Trophoblast cell (in vitro differentiated cells and primary cell): ENCODE data around the gene HOPX.

ENCODE experiments used
- DNase-seq, 2 donors: peaks; one replicate each; pipeline ENCODE4 v3.0.0-alpha.2; 2016
- H2AFZ ChIP-seq: 2 replicates; pipeline ENCODE4 v1.6.1; 2013; ENCODE audit warnings: low read length, moderate library complexity, mild to moderate bottlenecking; ENCODE audit not compliant: insufficient read depth, poor library complexity
- H2AK5ac ChIP-seq: 2 replicates; pipeline ENCODE4 v1.6.1; 2013; ENCODE audit warnings: mild to moderate bottlenecking, low read length
- H2BK120ac ChIP-seq: 2 replicates; pipeline ENCODE4 v1.6.1; 2013; ENCODE audit warnings: low read length, mild to moderate bottlenecking, moderate library complexity; ENCODE audit not compliant: insufficient read depth, poor library complexity
- H2BK12ac ChIP-seq: 2 replicates; pipeline ENCODE4 v1.6.1; 2013; ENCODE audit warnings: mild to moderate bottlenecking, low read length, moderate library complexity
- H2BK5ac ChIP-seq: 2 replicates; pipeline ENCODE4 v1.6.1; 2013; ENCODE audit warnings: low read length, low read depth, moderate library complexity, mild to moderate bottlenecking; ENCODE audit not compliant: poor library complexity
- H3K14ac ChIP-seq: 2 replicates; pipeline ENCODE4 v1.6.1; 2013; ENCODE audit warnings: mild to moderate bottlenecking, low read length
- H3K18ac ChIP-seq: 2 replicates; pipeline ENCODE4 v1.6.1; 2013; ENCODE audit warnings: mild to moderate bottlenecking, low read length
- H3K23ac ChIP-seq: 2 replicates; pipeline ENCODE4 v1.6.1; 2013; ENCODE audit warnings: low read length
- H3K27ac ChIP-seq: 2 replicates; pipeline ENCODE4 v1.5.1; 2013; ENCODE audit warnings: low read depth, mild to moderate bottlenecking, inconsistent platforms, low read length, moderate library complexity
- H3K27me3 ChIP-seq: 2 replicates; pipeline ENCODE4 v1.6.1; 2013; ENCODE audit warnings: inconsistent platforms, mild to moderate bottlenecking, low read length, moderate library complexity; ENCODE audit not compliant: insufficient read depth
- H3K36me3 ChIP-seq, 2 experiments: 1 replicate in 1 of 2; 2 replicates in 1 of 2; pipeline ENCODE4 v1.6.1; 2013; ENCODE audit warnings: low read length in 2 of 2, mild to moderate bottlenecking in 2 of 2, moderate library complexity in 1 of 2; ENCODE audit not compliant: insufficient read depth in 2 of 2, control insufficient read depth in 1 of 2
- H3K4ac ChIP-seq: 2 replicates; pipeline ENCODE4 v1.6.1; 2013; ENCODE audit warnings: low read depth, mild to moderate bottlenecking, low read length, moderate library complexity
- H3K4me1 ChIP-seq, 2 experiments: 1 replicate in 1 of 2; 2 replicates in 1 of 2; pipeline ENCODE4 v1.6.1; 2013; ENCODE audit warnings: low read length in 2 of 2, mild to moderate bottlenecking in 2 of 2, moderate library complexity in 1 of 2; ENCODE audit not compliant: insufficient read depth in 2 of 2, control insufficient read depth in 1 of 2
- H3K4me2 ChIP-seq: 2 replicates; pipeline ENCODE4 v1.6.1; 2013; ENCODE audit warnings: inconsistent platforms, mild to moderate bottlenecking, low read length, moderate library complexity
- H3K4me3 ChIP-seq: 2 replicates; pipeline ENCODE4 v1.5.1; 2013; ENCODE audit warnings: mild to moderate bottlenecking, low read depth, low read length, inconsistent platforms
- H3K79me1 ChIP-seq: one replicate; pipeline ENCODE4 v1.6.1; 2013; ENCODE audit warnings: low read length
- H3K79me2 ChIP-seq: 2 replicates; pipeline ENCODE4 v1.6.1; 2013; ENCODE audit warnings: low read length, mild to moderate bottlenecking; ENCODE audit not compliant: control insufficient read depth, insufficient read depth, poor library complexity
- H3K9ac ChIP-seq: 2 replicates; pipeline ENCODE4 v1.6.1; 2013; ENCODE audit warnings: mild to moderate bottlenecking, low read length
- H3K9me3 ChIP-seq: 2 replicates; pipeline ENCODE4 v1.6.1; 2013; ENCODE audit warnings: low read depth, mild to moderate bottlenecking, control low read depth, inconsistent platforms, low read length; ENCODE audit not compliant: insufficient read depth
- H4K12ac ChIP-seq: 2 replicates; pipeline ENCODE4 v1.6.1; 2013; ENCODE audit warnings: low read depth, mild to moderate bottlenecking, low read length, moderate library complexity
- H4K8ac ChIP-seq: 2 replicates; pipeline ENCODE4 v1.6.1; 2013; ENCODE audit warnings: low read depth, mild to moderate bottlenecking, low read length, moderate library complexity
- H4K91ac ChIP-seq: one replicate; pipeline ENCODE4 v1.6.1; 2013; ENCODE audit warnings: low read depth, mild to moderate bottlenecking, low read length, moderate library complexity
- WGBS: extraction: QIAGEN DNeasy Blood & Tissue Kit; methylation state at CpG from one replicate; pipeline ENCODE4 v1.1.7; 2013; ENCODE audit warnings: missing lambda C conversion rate; ENCODE audit not compliant: insufficient read length, insufficient coverage; ENCODE audit errors: extremely low coverage; 5-methylcytosine and 5-hydroxymethylcytosine counted together

The HOPX gene

GRCh38 chr4:56619160-56619559 is 61.9 kb downstream of the HOPX start:
- H4K8ac ChIP-seq, result no peak overlapping the region
- no peak overlapping the region for H2BK5ac ChIP-seq
- H2BK120ac ChIP-seq, result no peak overlapping the region
- no peak for DNase-seq
- no peak overlapping the region for H3K9ac ChIP-seq
- H3K14ac ChIP-seq, result no peak overlapping the region
- H3K4me2 ChIP-seq, result no peak overlapping the region
- H4K12ac ChIP-seq, result no peak overlapping the region
- no peak overlapping the region for H3K23ac ChIP-seq
- no CpG with 5 or more reads among the region's 2 CpGs for WGBS
- no peaks in the 10 kb centered on the region for H3K79me2 ChIP-seq
- H3K18ac ChIP-seq, result no peak overlapping the region
- H4K91ac ChIP-seq, result no peak overlapping the region
- H2AFZ ChIP-seq, result no peak overlapping the region
- no peak overlapping the region for H3K4ac ChIP-seq
- H3K9me3 ChIP-seq, result peaks cover 3% of the 10 kb centered on the region
- no peak overlapping the region for H2BK12ac ChIP-seq
- H3K27ac ChIP-seq, result no peak overlapping the region
- no peaks in the 10 kb centered on the region for H3K79me1 ChIP-seq
- H3K36me3 ChIP-seq, result no peaks in the 10 kb centered on the region
- H2AK5ac ChIP-seq, result no peak overlapping the region
- no peaks in the 10 kb centered on the region for H3K4me1 ChIP-seq
- H3K27me3 ChIP-seq, result no peaks in the 10 kb centered on the region
- H3K4me3 ChIP-seq, result no peak overlapping the region

GRCh38 chr4:56618734-56619133 is 62.4 kb downstream of the HOPX start:
- Histone ChIP-seq H2AK5ac (no peak overlapping the region), H2BK5ac (no peak overlapping the region), H2BK12ac (no peak overlapping the region), H3K4ac (no peak overlapping the region), H4K12ac (no peak overlapping the region), H3K9ac (no peak overlapping the region), H3K79me1 (no peaks in the 10 kb centered on the region), H3K18ac (no peak overlapping the region), H3K27ac (no peak overlapping the region), H3K14ac (no peak overlapping the region), H2AFZ (no peak overlapping the region), H3K79me2 (no peaks in the 10 kb centered on the region), H3K4me2 (no peak overlapping the region), H2BK120ac (no peak overlapping the region), H3K36me3 (no peaks in the 10 kb centered on the region), H3K9me3 (peaks cover 3% of the 10 kb centered on the region), H4K8ac (no peak overlapping the region), H4K91ac (no peak overlapping the region), H3K4me1 (peaks cover 0 to 1% of the 10 kb centered on the region in 2 experiments), H3K4me3 (no peak overlapping the region), H3K27me3 (no peaks in the 10 kb centered on the region), H3K23ac (no peak overlapping the region)
- no CpG with 5 or more reads among the region's 4 CpGs for WGBS
- no peak for DNase-seq

- Histone ChIP-seq H2BK120ac (no peak overlapping the region), H3K4me2 (no peak overlapping the region), H4K12ac (no peak overlapping the region), H4K8ac (no peak overlapping the region), H3K79me1 (no peaks in the 10 kb centered on the region), H3K27ac (no peak overlapping the region), H2BK5ac (no peak overlapping the region), H3K9me3 (peaks cover 3% of the 10 kb centered on the region), H3K9ac (no peak overlapping the region), H3K79me2 (no peaks in the 10 kb centered on the region), H3K23ac (no peak overlapping the region), H2AK5ac (no peak overlapping the region), H3K18ac (no peak overlapping the region), H3K4me3 (no peak overlapping the region), H3K36me3 (no peaks in the 10 kb centered on the region), H3K4ac (no peak overlapping the region), H3K4me1 (peaks cover 3 to 6% of the 10 kb centered on the region in 2 experiments), H4K91ac (no peak overlapping the region), H2AFZ (no peak overlapping the region), H3K27me3 (peaks cover 4% of the 10 kb centered on the region), H3K14ac (no peak overlapping the region), H2BK12ac (no peak overlapping the region)
- no CpG with 5 or more reads among the region's 5 CpGs for WGBS
- peak; percentile 10 to 39 for DNase-seq
These were observed 67.8 kb downstream of the HOPX start for GRCh38 chr4:56613101-56613862.

DNA sequence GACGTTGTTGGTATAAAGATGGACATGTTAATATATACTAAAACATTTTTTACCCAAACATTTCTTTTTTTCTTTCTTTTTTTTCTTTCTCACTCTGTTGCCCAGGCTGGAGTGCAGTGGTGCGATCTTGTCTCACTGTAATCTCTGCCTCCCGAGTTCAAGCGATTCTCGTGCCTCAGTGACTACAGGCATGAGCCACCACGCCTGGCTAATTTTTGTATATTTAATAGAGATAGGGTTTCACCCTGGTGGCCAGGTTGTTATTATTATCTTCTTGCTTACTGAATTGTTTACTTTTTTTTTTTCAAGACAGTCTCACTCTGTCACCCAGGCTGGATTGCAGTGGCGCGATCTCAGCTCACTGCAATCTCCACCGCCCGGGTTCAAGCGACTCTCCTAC is 68.8 kb downstream of the HOPX start:
- Histone ChIP-seq H2BK120ac (no peak overlapping the region), H3K9me3 (no peaks in the 10 kb centered on the region), H4K91ac (no peak overlapping the region), H3K9ac (no peak overlapping the region), H2AFZ (no peak overlapping the region), H4K12ac (no peak overlapping the region), H3K4me3 (no peak overlapping the region), H3K4ac (no peak overlapping the region), H3K18ac (no peak overlapping the region), H3K4me2 (no peak overlapping the region), H2BK5ac (no peak overlapping the region), H3K79me2 (no peaks in the 10 kb centered on the region), H3K79me1 (no peaks in the 10 kb centered on the region), H3K4me1 (peaks cover 3 to 6% of the 10 kb centered on the region in 2 experiments), H4K8ac (no peak overlapping the region), H3K36me3 (no peaks in the 10 kb centered on the region), H3K14ac (no peak overlapping the region), H3K27me3 (peaks cover 4% of the 10 kb centered on the region), H3K27ac (no peak overlapping the region), H2AK5ac (no peak overlapping the region), H3K23ac (no peak overlapping the region), H2BK12ac (no peak overlapping the region)
- no peak for DNase-seq
- WGBS, result no CpG with 5 or more reads among the region's 11 CpGs
